HEK293 (cell line): ENCODE measurements around the gene SLC6A17.
A peak's percentile ranks its signal among the peaks of the same experiment; 100 is the strongest.

Experiments
- CTCF ChIA-PET: fragments of 350-600 bp; formaldehyde crosslinking; extraction: SDS; loops from one replicate; lab custom pipeline; 2021; ENCODE audit warnings: antibody characterized with exemption; lab: Yijun Ruan, JAX
- POLR2A ChIA-PET: fragments of 300-600 bp; formaldehyde crosslinking; extraction: SDS; loops from one replicate; lab custom pipeline; 2020; ENCODE audit warnings: antibody characterized with exemption, inconsistent platforms; lab: Yijun Ruan, JAX
- H3K27ac ChIP-seq: fragments of 200-500 bp; sonication (Bioruptor generic); 2 replicates; pipeline ENCODE4 v1.5.1; 2014; ENCODE audit warnings: low read depth, low read length, control low read depth, inconsistent platforms; ENCODE audit errors: extremely low read depth
- H3K36me3 ChIP-seq, 2 experiments: fragments of 200-500 bp in 1 of 2; sonication (Bioruptor generic) in 1 of 2; 1 replicate in 1 of 2; 2 replicates in 1 of 2; pipeline ENCODE4 v1.5.1; 2014 to 2017; ENCODE audit warnings: inconsistent platforms in 2 of 2, low read length in 2 of 2; ENCODE audit not compliant: control insufficient read depth in 2 of 2, insufficient read depth in 1 of 2
- H3K4me1 ChIP-seq: fragments of 200-500 bp; sonication (Bioruptor generic); 2 replicates; pipeline ENCODE4 v1.5.1; 2014; ENCODE audit warnings: mild to moderate bottlenecking, low read length, inconsistent platforms; ENCODE audit not compliant: control insufficient read depth, insufficient read depth
- H3K4me3 ChIP-seq: 2 replicates; pipeline ENCODE4 v1.5.1; 2011; ENCODE audit warnings: low read depth, mild to moderate bottlenecking, control low read depth, low read length, moderate library complexity
- H3K9me3 ChIP-seq: fragments of 200-500 bp; sonication (Bioruptor generic); 2 replicates; pipeline ENCODE4 v1.5.1; 2014; ENCODE audit warnings: low read depth, low read length, inconsistent platforms; ENCODE audit not compliant: control insufficient read depth, insufficient read depth
- GFI1B ChIP-seq: fragments of 450-650 bp; formaldehyde crosslinking; IDR thresholded peaks from 2 replicates; pipeline ENCODE4 v1.5.1; 2016; ENCODE audit warnings: missing biosample characterization, missing genetic modification characterization
- GLI2 ChIP-seq: fragments of 450-650 bp; formaldehyde crosslinking; IDR thresholded peaks from 2 replicates; pipeline ENCODE4; 2017; ENCODE audit warnings: missing biosample characterization, missing genetic modification characterization, low read depth, borderline replicate concordance
- KLF16 ChIP-seq: fragments of 450-650 bp; formaldehyde crosslinking; IDR thresholded peaks from 2 replicates; pipeline ENCODE4 v1.5.1; 2017; ENCODE audit warnings: missing biosample characterization, missing genetic modification characterization
- RBAK ChIP-seq: fragments of 450-650 bp; formaldehyde crosslinking; IDR thresholded peaks from 2 replicates; pipeline ENCODE4 v1.5.1; 2016; ENCODE audit warnings: missing biosample characterization, missing genetic modification characterization
- ZBTB8A ChIP-seq: fragments of 450-650 bp; formaldehyde crosslinking; IDR thresholded peaks from 2 replicates; pipeline ENCODE4 v1.5.1; 2016; ENCODE audit warnings: missing biosample characterization, missing genetic modification characterization
- ZEB2 ChIP-seq: fragments of 450-650 bp; formaldehyde crosslinking; IDR thresholded peaks from 2 replicates; pipeline ENCODE4 v1.5.1; 2016; ENCODE audit warnings: missing biosample characterization, missing genetic modification characterization
- ZFP3 ChIP-seq: fragments of 450-650 bp; formaldehyde crosslinking; IDR thresholded peaks from 2 replicates; pipeline ENCODE4 v1.5.1; 2016; ENCODE audit warnings: low read depth, missing biosample characterization, missing genetic modification characterization
- ZFP37 ChIP-seq: fragments of 450-650 bp; formaldehyde crosslinking; IDR thresholded peaks from 2 replicates; pipeline ENCODE4 v1.5.1; 2016; ENCODE audit warnings: missing biosample characterization, missing genetic modification characterization
- ZFP41 ChIP-seq: fragments of 450-650 bp; formaldehyde crosslinking; IDR thresholded peaks from 2 replicates; pipeline ENCODE4 v1.5.1; 2016; ENCODE audit warnings: missing biosample characterization, missing genetic modification characterization, borderline replicate concordance
- ZNF138 ChIP-seq: fragments of 450-650 bp; formaldehyde crosslinking; IDR thresholded peaks from 2 replicates; pipeline ENCODE4 v1.5.1; 2016; ENCODE audit warnings: missing biosample characterization, missing genetic modification characterization, borderline replicate concordance
- ZNF214 ChIP-seq: fragments of 450-650 bp; formaldehyde crosslinking; IDR thresholded peaks from 2 replicates; pipeline ENCODE4 v1.5.1; 2017; ENCODE audit warnings: missing biosample characterization, mild to moderate bottlenecking, missing genetic modification characterization, borderline replicate concordance
- ZNF341 ChIP-seq: fragments of 450-650 bp; formaldehyde crosslinking; IDR thresholded peaks from 2 replicates; pipeline ENCODE4; 2016; ENCODE audit warnings: low read depth, missing biosample characterization, missing genetic modification characterization
- ZNF514 ChIP-seq: fragments of 450-650 bp; formaldehyde crosslinking; IDR thresholded peaks from 2 replicates; pipeline ENCODE4 v1.5.1; 2016; ENCODE audit warnings: missing biosample characterization, missing genetic modification characterization
- ZNF555 ChIP-seq: fragments of 450-650 bp; formaldehyde crosslinking; conservative IDR thresholded peaks from 2 replicates; pipeline ENCODE4 v1.5.1; 2017; ENCODE audit warnings: missing biosample characterization, mild to moderate bottlenecking, missing genetic modification characterization, inconsistent platforms
- ZNF585B ChIP-seq: fragments of 450-650 bp; formaldehyde crosslinking; IDR thresholded peaks from 2 replicates; pipeline ENCODE4 v1.5.1; 2016; ENCODE audit warnings: missing biosample characterization, missing genetic modification characterization
- ZNF707 ChIP-seq: fragments of 450-650 bp; formaldehyde crosslinking; IDR thresholded peaks from 2 replicates; pipeline ENCODE4 v1.5.1; 2016; ENCODE audit warnings: missing biosample characterization, missing genetic modification characterization
- ZNF76 ChIP-seq: fragments of 450-650 bp; formaldehyde crosslinking; IDR thresholded peaks from 2 replicates; pipeline ENCODE4; 2016; ENCODE audit warnings: low read depth, missing biosample characterization, missing genetic modification characterization, borderline replicate concordance
- ZNF837 ChIP-seq: fragments of 450-650 bp; formaldehyde crosslinking; IDR thresholded peaks from 2 replicates; pipeline ENCODE4 v1.5.1; 2016; ENCODE audit warnings: missing biosample characterization, missing genetic modification characterization
- ZSCAN16 ChIP-seq: fragments of 450-650 bp; formaldehyde crosslinking; IDR thresholded peaks from 2 replicates; pipeline ENCODE4 v1.5.1; 2016; ENCODE audit warnings: missing biosample characterization, missing genetic modification characterization
- TF ChIP-seq, protein P1 (sequence below): fragments of 450-650 bp; formaldehyde crosslinking; IDR thresholded peaks from 2 replicates; pipeline ENCODE4 v1.5.1; 2017; ENCODE audit warnings: missing biosample characterization, missing genetic modification characterization
- TF ChIP-seq, protein P2 (sequence below): fragments of 450-650 bp; formaldehyde crosslinking; IDR thresholded peaks from 2 replicates; pipeline ENCODE4 v1.5.1; 2016; ENCODE audit warnings: missing biosample characterization, missing genetic modification characterization
- TF ChIP-seq, protein P3 (sequence below): fragments of 450-650 bp; formaldehyde crosslinking; IDR thresholded peaks from 2 replicates; pipeline ENCODE4 v1.5.1; 2016; ENCODE audit warnings: missing biosample characterization, missing genetic modification characterization, borderline replicate concordance

Gene SLC6A17

DNA sequence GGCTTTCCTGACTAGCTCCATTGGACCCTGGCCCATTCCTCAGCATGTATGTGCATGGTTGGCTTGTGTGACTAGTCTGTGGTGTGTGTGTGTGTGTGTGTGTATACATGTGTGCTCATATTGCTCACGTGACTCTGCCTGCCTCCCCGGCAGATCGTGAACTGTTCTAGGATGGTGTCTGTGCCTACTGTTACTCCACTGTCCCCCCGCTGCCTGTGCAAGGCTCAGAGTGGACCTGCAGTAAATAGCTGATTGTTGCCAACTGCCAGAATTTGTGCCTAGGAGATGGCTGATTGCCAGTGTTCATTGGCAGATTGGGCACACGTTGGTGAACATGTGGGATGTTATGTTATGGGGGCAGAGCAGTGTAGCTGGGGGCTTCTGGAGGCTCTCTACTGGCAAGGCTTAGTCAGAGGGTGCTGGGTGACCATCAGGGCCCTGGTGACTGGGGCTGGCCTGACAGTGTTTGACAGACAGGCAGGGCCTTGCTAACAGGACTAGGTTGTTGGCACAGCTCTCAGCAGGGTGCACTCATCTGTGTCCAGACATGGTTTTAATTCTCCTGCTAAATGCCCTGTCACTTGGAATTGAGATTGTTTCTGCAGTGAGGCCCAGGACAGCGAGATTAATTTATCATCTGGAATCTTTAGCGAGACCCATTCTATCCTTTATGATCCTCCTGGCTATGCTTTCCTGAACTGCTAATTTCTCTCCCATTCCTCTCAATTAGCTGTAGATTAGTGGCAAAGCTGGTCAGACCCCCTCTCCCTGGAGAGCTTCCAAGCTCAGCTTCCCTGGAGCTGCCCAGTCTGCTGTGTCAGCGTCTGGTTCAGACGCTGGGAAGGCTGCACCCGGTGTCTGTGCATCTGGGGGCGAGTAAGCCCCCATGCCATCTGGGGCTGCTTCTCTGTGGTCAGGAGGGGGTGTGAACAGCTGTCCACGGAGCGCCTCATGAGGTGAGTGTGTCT lies 20.8 kb downstream of the SLC6A17 start:
- ChIA-PET CTCF (interaction anchor here (1.1 to 1.5 kb wide), 2 partner anchors 19 to 26 kb away, joined by 3 to 7 read pairs; no protein-coding TSS in a partner anchor), POLR2A (no interaction called here)
- H3K4me1 ChIP-seq, result no peaks in the 10 kb centered on the region; the same call in 1 of the 2 replicates
- H3K27ac ChIP-seq, result no peak overlapping the region
- H3K9me3 ChIP-seq, result no peaks in the 10 kb centered on the region
- TF ChIP-seq GLI2 (no peak), ZNF555 (no peak), ZNF585B (tag by site-specific recombination) (no peak), ZNF341 (peak; percentile 32; the same call in 1 of the 2 replicates)
- H3K36me3 ChIP-seq, result no peaks in the 10 kb centered on the region
- H3K4me3 ChIP-seq, result no peak overlapping the region

DNA sequence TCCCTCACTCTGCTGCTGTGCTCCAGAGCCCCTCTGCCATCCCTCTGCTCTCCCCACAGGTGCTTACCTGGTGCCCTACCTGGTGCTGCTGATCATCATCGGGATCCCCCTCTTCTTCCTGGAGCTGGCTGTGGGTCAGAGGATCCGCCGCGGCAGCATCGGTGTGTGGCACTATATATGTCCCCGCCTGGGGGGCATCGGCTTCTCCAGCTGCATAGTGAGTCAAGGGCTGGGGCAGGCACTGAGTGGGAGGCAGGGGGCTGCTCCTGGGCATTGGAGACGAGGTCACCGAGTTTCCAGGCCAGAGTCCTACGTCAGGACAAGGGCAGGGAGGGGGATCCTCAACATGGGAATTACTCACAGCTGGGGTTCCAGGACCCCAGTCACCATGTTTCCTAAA lies 21.7 kb downstream of the SLC6A17 start:
- no peak overlapping the region for H3K27ac ChIP-seq
- TF ChIP-seq ZNF341, result no peak
- no peak for TF ChIP-seq ZFP3 (tag by site-specific recombination)
- no peak for TF ChIP-seq ZNF138 (tag by site-specific recombination)
- no peak for TF ChIP-seq ZEB2
- no peak for TF ChIP-seq ZFP41 (tag by site-specific recombination)
- no peak for TF ChIP-seq ZNF76
- TF ChIP-seq KLF16 (tag by site-specific recombination), result no peak
- TF ChIP-seq RBAK (tag by site-specific recombination), result no peak
- no peak for TF ChIP-seq ZNF837
- TF ChIP-seq, protein P1, sequence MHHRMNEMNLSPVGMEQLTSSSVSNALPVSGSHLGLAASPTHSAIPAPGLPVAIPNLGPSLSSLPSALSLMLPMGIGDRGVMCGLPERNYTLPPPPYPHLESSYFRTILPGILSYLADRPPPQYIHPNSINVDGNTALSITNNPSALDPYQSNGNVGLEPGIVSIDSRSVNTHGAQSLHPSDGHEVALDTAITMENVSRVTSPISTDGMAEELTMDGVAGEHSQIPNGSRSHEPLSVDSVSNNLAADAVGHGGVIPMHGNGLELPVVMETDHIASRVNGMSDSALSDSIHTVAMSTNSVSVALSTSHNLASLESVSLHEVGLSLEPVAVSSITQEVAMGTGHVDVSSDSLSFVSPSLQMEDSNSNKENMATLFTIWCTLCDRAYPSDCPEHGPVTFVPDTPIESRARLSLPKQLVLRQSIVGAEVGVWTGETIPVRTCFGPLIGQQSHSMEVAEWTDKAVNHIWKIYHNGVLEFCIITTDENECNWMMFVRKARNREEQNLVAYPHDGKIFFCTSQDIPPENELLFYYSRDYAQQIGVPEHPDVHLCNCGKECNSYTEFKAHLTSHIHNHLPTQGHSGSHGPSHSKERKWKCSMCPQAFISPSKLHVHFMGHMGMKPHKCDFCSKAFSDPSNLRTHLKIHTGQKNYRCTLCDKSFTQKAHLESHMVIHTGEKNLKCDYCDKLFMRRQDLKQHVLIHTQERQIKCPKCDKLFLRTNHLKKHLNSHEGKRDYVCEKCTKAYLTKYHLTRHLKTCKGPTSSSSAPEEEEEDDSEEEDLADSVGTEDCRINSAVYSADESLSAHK (tag by site-specific recombination), result no peak
- TF ChIP-seq ZNF707 (tag by site-specific recombination), result no peak
- TF ChIP-seq, protein P2, sequence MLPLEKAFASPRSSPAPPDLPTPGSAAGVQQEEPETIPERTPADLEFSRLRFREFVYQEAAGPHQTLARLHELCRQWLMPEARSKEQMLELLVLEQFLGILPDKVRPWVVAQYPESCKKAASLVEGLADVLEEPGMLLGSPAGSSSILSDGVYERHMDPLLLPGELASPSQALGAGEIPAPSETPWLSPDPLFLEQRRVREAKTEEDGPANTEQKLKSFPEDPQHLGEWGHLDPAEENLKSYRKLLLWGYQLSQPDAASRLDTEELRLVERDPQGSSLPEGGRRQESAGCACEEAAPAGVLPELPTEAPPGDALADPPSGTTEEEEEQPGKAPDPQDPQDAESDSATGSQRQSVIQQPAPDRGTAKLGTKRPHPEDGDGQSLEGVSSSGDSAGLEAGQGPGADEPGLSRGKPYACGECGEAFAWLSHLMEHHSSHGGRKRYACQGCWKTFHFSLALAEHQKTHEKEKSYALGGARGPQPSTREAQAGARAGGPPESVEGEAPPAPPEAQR (tag by site-specific recombination), result no peak
- no peak for TF ChIP-seq ZFP37
- TF ChIP-seq ZNF514 (tag by site-specific recombination), result no peak
- TF ChIP-seq, protein P3, sequence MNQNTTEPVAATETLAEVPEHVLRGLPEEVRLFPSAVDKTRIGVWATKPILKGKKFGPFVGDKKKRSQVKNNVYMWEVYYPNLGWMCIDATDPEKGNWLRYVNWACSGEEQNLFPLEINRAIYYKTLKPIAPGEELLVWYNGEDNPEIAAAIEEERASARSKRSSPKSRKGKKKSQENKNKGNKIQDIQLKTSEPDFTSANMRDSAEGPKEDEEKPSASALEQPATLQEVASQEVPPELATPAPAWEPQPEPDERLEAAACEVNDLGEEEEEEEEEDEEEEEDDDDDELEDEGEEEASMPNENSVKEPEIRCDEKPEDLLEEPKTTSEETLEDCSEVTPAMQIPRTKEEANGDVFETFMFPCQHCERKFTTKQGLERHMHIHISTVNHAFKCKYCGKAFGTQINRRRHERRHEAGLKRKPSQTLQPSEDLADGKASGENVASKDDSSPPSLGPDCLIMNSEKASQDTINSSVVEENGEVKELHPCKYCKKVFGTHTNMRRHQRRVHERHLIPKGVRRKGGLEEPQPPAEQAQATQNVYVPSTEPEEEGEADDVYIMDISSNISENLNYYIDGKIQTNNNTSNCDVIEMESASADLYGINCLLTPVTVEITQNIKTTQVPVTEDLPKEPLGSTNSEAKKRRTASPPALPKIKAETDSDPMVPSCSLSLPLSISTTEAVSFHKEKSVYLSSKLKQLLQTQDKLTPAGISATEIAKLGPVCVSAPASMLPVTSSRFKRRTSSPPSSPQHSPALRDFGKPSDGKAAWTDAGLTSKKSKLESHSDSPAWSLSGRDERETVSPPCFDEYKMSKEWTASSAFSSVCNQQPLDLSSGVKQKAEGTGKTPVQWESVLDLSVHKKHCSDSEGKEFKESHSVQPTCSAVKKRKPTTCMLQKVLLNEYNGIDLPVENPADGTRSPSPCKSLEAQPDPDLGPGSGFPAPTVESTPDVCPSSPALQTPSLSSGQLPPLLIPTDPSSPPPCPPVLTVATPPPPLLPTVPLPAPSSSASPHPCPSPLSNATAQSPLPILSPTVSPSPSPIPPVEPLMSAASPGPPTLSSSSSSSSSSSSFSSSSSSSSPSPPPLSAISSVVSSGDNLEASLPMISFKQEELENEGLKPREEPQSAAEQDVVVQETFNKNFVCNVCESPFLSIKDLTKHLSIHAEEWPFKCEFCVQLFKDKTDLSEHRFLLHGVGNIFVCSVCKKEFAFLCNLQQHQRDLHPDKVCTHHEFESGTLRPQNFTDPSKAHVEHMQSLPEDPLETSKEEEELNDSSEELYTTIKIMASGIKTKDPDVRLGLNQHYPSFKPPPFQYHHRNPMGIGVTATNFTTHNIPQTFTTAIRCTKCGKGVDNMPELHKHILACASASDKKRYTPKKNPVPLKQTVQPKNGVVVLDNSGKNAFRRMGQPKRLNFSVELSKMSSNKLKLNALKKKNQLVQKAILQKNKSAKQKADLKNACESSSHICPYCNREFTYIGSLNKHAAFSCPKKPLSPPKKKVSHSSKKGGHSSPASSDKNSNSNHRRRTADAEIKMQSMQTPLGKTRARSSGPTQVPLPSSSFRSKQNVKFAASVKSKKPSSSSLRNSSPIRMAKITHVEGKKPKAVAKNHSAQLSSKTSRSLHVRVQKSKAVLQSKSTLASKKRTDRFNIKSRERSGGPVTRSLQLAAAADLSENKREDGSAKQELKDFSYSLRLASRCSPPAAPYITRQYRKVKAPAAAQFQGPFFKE, result no peak
- TF ChIP-seq GFI1B (tag by site-specific recombination), result no peak
- TF ChIP-seq ZBTB8A (tag by site-specific recombination), result no peak
- TF ChIP-seq ZNF214 (tag by site-specific recombination), result no peak
- TF ChIP-seq ZSCAN16 (tag by site-specific recombination), result no peak

More for the DNA sequence above, 21.7 kb downstream of the SLC6A17 start:
- no peak overlapping the region for H3K4me3 ChIP-seq
- no peaks in the 10 kb centered on the region; the same call in 1 of the 2 replicates for H3K4me1 ChIP-seq
- ChIA-PET POLR2A (interaction anchor here (0.7 kb wide), 1 partner anchor 30 kb away, joined by 3 read pairs; no protein-coding TSS in a partner anchor), CTCF (interaction anchor here (0.5 kb wide), 1 partner anchor 383 kb away, joined by 3 read pairs; no protein-coding TSS in a partner anchor)
- no peaks in the 10 kb centered on the region for H3K9me3 ChIP-seq
- H3K36me3 ChIP-seq, result no peaks in the 10 kb centered on the region
